Ascending aorta (tissue), 2 donors: ENCODE results near the gene CARM1. TPM values are rescaled to one million over a fixed set of nuclear protein-coding genes. Genes with fewer than 3 reads are reported as not detected.

Experiments
- DNase-seq, 2 donors: peaks; one replicate each; pipeline ENCODE4 v3.0.0-alpha.2; 2019; ENCODE audit warnings: low spot score in 2 of 2
- H3K27ac ChIP-seq, 2 donors: fragments of 200-600 bp; sonication (generic); one replicate each; pipeline ENCODE4 v1.5.1; 2016 to 2017; ENCODE audit warnings: mild to moderate bottlenecking in 1 of 2
- H3K27me3 ChIP-seq: fragments of 200-600 bp; sonication (generic); one replicate; pipeline ENCODE4 v1.5.1; 2017
- H3K36me3 ChIP-seq, 2 donors: fragments of 200-600 bp; sonication (generic); one replicate each; pipeline ENCODE4 v1.5.1; 2016
- H3K4me1 ChIP-seq, 2 donors: fragments of 200-600 bp; sonication (generic); one replicate each; pipeline ENCODE4 v1.5.1; 2016 to 2017; ENCODE audit warnings: mild to moderate bottlenecking in 1 of 2
- H3K4me3 ChIP-seq, 2 donors: fragments of 200-600 bp; sonication (generic); one replicate each; pipeline ENCODE4 v1.5.1; 2016 to 2017; ENCODE audit warnings: mild to moderate bottlenecking in 1 of 2
- H3K9me3 ChIP-seq, 2 donors: fragments of 200-600 bp; sonication (generic); one replicate each; pipeline ENCODE4 v1.5.1; 2016
- CTCF ChIP-seq, 3 experiments: fragments of 200-600 bp in 2 of 3; fragments of 450-650 bp in 1 of 3; sonication (generic) in 2 of 3; IDR thresholded peaks; one replicate each; pipeline ENCODE4 v1.5.1; 2016 to 2019; ENCODE audit warnings: antibody characterized with exemption in 3 of 3, mild to moderate bottlenecking in 1 of 3, moderate library complexity in 1 of 3
- intact Hi-C: fragments of 100-400 bp; cut with DNase I; formaldehyde crosslinking; loops from one replicate; pipeline ENCODE4 v1.15.1; 2023
- total RNA-seq: library from RNA; depleted of rRNA; stranded (reverse); fragments of >200 nt; gene quantifications from one replicate; pipeline ENCODE4 v1.1.0, GENCODE V29; 2016

CARM1 gene
- 22.9 TPM for total RNA-seq

- peak; percentile 33 to 94 (median 54) for TF ChIP-seq CTCF (IDR thresholded peaks at IDR 0.05)
- Histone ChIP-seq H3K4me3 (peak within 1 kb of the TSS; percentile 88 to 96), H3K9me3 (no peaks in the 10 kb centered on the region), H3K4me1 (peaks cover 3 to 10% of the 10 kb centered on the region in 2 donors), H3K36me3 (no peaks in the 10 kb centered on the region), H3K27ac (peak within 1 kb of the TSS; percentile 55 to 86), H3K27me3 (no peaks in the 10 kb centered on the region)
- peak; percentile 98 to 100 for DNase-seq
- intact Hi-C loops, result loop anchor here (1.0 to 5.0 kb wide), 6 partner anchors 35 to 666 kb away; partner anchors contain the start of genes CNN1, ILF3, SMARCA4 and TIMM29
Measured at GRCh38 chr19:10870955-10871603, at the start of gene CARM1. Gene CARM1 (plus strand): TSS chr19:10871553. CDS start chr19:10871703, 150 bp downstream.

DNA sequence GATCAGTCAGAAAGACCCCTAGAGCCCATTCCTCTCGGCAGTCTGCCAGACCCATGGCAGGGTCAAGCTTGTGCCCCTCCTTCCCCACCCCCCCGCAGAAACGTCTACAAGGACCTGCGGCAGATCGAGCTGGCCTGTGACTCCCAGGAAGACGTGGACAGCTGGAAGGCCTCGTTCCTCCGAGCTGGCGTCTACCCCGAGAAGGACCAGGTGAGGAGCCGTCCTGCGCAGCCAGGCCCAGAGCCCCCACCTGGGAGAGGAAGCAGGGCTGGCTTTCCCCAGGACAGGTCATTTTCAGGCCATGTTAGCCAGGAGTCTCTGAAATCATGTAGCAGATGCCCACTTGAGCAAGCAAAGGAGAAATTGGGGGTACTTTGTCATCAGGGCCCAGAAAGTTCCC is 47.7 kb upstream of the CARM1 start:
- peaks cover 80% of the 10 kb centered on the region in 2 donors for H3K36me3 ChIP-seq
- H3K9me3 ChIP-seq, result no peaks in the 10 kb centered on the region
- DNase-seq, result no peak
- H3K4me3 ChIP-seq, result no peak overlapping the region
- H3K4me1 ChIP-seq, result peaks cover 0 to under 1% of the 10 kb centered on the region in 2 donors
- intact Hi-C loops, result no loop called here
- H3K27me3 ChIP-seq, result no peaks in the 10 kb centered on the region
- no peak for TF ChIP-seq CTCF (IDR thresholded peaks at IDR 0.05)
- H3K27ac ChIP-seq, result no peak overlapping the region

- Histone ChIP-seq H3K4me3 (no peak overlapping the region), H3K36me3 (peaks cover 81 to 89% of the 10 kb centered on the region in 2 donors), H3K4me1 (no peaks in the 10 kb centered on the region), H3K27ac (no peak overlapping the region), H3K27me3 (no peaks in the 10 kb centered on the region), H3K9me3 (no peaks in the 10 kb centered on the region)
- intact Hi-C loops, result no loop called here
- no peak for DNase-seq
- TF ChIP-seq CTCF (IDR thresholded peaks at IDR 0.05), result no peak
Measured at GRCh38 chr19:10826231-10826630, 45.1 kb upstream of the CARM1 start.

- no peaks in the 10 kb centered on the region for H3K4me1 ChIP-seq
- H3K36me3 ChIP-seq, result peaks cover 78 to 89% of the 10 kb centered on the region in 2 donors
- no peak overlapping the region for H3K27ac ChIP-seq
- no peaks in the 10 kb centered on the region for H3K9me3 ChIP-seq
- intact Hi-C loops, result no loop called here
- no peaks in the 10 kb centered on the region for H3K27me3 ChIP-seq
- no peak for DNase-seq
- no peak for TF ChIP-seq CTCF (IDR thresholded peaks at IDR 0.05)
- no peak overlapping the region for H3K4me3 ChIP-seq
Measured at GRCh38 chr19:10826846-10827245, 44.5 kb upstream of the CARM1 start.

DNA sequence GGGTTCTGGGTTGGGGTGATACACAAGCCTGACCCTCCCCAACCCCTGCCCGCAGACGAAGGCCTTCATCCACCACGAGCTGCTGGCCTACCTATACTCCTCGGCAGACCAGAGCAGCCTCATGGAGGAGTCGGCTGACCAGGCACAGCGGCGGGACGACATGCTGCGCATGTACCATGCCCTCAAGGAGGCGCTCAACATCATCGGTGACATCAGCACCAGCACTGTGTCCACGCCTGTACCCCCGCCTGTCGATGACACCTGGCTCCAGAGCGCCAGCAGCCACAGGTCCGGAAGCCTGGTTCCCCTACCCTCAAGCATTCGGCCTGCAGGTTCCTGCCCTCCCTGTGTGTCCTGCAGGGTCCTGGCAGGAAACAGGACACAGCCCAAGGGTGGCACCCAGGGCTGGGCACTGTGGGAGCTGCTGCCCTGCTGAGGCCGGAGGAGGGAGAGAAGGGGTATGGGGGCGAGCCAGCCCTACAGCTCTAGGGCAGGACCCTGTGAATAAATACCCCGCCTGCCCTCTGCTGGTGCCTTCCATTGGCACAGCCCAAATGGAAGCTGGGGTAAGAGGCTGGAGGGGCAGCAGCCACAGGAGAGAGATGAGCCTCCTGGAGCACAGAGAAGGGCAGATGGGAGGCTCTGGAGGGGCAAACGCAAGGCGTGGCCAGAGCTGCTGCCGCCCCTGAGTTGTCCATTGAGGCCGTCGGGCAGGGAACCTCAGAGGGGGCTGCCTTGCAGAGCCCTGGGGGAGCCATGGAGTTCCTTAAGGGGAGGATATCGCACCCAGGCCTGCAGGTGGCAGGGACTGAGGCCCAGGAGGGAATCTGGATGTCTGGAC is 42.2 kb upstream of the CARM1 start:
- Histone ChIP-seq H3K27me3 (no peaks in the 10 kb centered on the region), H3K4me3 (no peak overlapping the region), H3K9me3 (no peaks in the 10 kb centered on the region), H3K4me1 (no peaks in the 10 kb centered on the region), H3K36me3 (peaks cover 68 to 92% of the 10 kb centered on the region in 2 donors), H3K27ac (no peak overlapping the region)
- intact Hi-C loops, result no loop called here
- no peak for DNase-seq
- no peak for TF ChIP-seq CTCF (IDR thresholded peaks at IDR 0.05)
